IPS-18a (cell line): Measurements from ENCODE around the gene HOXC13.

Experiments
- H3K27ac ChIP-seq: one replicate; pipeline ENCODE4 v1.5.1; 2013; ENCODE audit warnings: low read length
- H3K27me3 ChIP-seq: one replicate; pipeline ENCODE4 v1.6.1; 2013; ENCODE audit warnings: mild to moderate bottlenecking, low read length; ENCODE audit not compliant: control insufficient read depth, insufficient read depth
- H3K36me3 ChIP-seq: one replicate; pipeline ENCODE4 v1.6.1; 2013; ENCODE audit warnings: low read depth, low read length; ENCODE audit not compliant: control insufficient read depth
- H3K4me1 ChIP-seq: one replicate; pipeline ENCODE4 v1.6.1; 2013; ENCODE audit warnings: low read depth, low read length; ENCODE audit not compliant: control insufficient read depth
- H3K4me3 ChIP-seq: one replicate; pipeline ENCODE4 v1.5.1; 2013; ENCODE audit warnings: low read length
- H3K9ac ChIP-seq: one replicate; pipeline ENCODE4 v1.6.1; 2013; ENCODE audit warnings: mild to moderate bottlenecking, low read length, moderate library complexity
- H3K9me3 ChIP-seq: one replicate; pipeline ENCODE4 v1.6.1; 2013; ENCODE audit warnings: low read depth, low read length; ENCODE audit not compliant: control insufficient read depth

The HOXC13 gene

GRCh38 chr12:53969588-53970259 lies 31.1 kb downstream of the HOXC13 start:
- peaks cover 100% of the 10 kb centered on the region for H3K27me3 ChIP-seq
- H3K4me1 ChIP-seq: peaks cover 7% of the 10 kb centered on the region
- no peak overlapping the region for H3K4me3 ChIP-seq
- no peaks in the 10 kb centered on the region for H3K36me3 ChIP-seq
- no peak overlapping the region for H3K9ac ChIP-seq
- no peaks in the 10 kb centered on the region for H3K9me3 ChIP-seq
- H3K27ac ChIP-seq: no peak overlapping the region

DNA sequence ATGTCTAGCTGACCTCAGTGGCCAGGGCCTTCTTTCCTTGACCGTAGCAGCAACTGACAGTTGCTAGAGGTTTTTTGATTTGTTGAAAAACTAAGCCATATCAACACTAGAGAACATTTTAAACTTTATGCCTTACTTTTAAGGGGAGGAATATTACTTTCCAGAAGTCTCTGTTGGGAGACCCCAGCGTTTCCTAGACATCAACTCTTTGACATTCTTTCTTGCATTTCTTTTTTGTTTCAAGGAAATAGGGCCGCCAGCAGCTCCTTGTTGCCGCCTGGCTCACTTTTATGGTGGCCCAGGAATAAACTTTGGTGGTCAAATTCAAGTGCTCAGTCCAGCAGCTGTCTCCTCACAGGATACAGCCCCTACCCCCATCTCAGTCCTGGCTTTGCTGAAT lies 31.8 kb downstream of the HOXC13 start:
- Histone ChIP-seq H3K4me3 (no peak overlapping the region), H3K4me1 (peaks cover 7% of the 10 kb centered on the region), H3K27me3 (peaks cover 100% of the 10 kb centered on the region), H3K9me3 (no peaks in the 10 kb centered on the region), H3K27ac (no peak overlapping the region), H3K9ac (no peak overlapping the region), H3K36me3 (no peaks in the 10 kb centered on the region)

- no peak overlapping the region for H3K27ac ChIP-seq
- H3K4me3 ChIP-seq: no peak overlapping the region
- H3K27me3 ChIP-seq: peaks cover 100% of the 10 kb centered on the region
- H3K9me3 ChIP-seq: no peaks in the 10 kb centered on the region
- H3K4me1 ChIP-seq: peaks cover 10% of the 10 kb centered on the region
- H3K36me3 ChIP-seq: no peaks in the 10 kb centered on the region
- H3K9ac ChIP-seq: no peak overlapping the region
Measured at GRCh38 chr12:53971129-53971528, 32.5 kb downstream of the HOXC13 start.

DNA sequence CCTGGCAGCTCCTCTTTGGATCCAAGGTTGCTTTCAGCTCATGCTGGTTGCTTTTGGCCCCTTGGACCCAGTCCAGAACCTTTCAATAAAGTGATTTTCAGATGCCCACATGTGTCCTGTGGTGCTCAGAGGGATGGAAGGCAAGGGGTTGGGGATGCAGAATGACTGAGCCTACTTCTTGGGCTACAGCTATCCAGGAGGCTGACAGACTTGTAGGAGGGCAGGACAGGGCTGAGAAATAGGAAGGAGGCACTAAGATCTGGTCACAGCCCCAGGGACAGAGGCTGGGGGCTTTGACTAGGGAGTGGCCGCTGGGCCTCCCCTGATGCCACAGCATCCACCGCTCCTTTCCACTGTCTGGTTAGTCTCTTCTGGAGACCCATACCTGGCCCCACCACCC lies 33.1 kb downstream of the HOXC13 start:
- Histone ChIP-seq H3K4me1 (peaks cover 7% of the 10 kb centered on the region), H3K9ac (no peak overlapping the region), H3K27me3 (peaks cover 100% of the 10 kb centered on the region), H3K9me3 (no peaks in the 10 kb centered on the region), H3K4me3 (no peak overlapping the region), H3K36me3 (no peaks in the 10 kb centered on the region), H3K27ac (no peak overlapping the region)

DNA sequence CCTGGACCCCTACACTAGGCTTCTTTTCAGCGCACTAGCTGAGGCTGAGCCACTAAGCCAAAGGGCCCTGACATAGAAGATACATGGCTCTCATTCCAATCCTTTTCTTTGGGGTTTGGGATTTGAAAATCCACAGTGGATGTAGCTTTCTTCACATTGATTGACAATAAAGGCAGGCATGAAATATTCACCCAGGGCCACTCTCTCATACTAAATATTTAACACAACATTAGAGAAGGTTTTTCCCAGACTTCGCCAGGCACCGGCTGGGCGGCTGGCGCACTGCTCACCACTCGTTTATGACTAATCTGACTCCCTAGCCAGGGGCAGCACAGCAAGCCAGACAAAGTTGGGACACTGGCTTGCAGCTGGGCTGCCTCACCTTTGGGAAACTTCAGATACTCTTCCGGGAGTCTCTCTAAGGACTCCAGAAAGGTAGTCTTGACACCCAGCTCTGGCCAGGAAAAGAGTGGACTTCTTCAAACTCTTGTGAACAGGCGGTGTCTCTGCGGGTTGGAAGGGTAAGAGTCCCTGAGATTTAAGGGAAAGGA lies 33.6 kb downstream of the HOXC13 start:
- H3K4me3 ChIP-seq: no peak overlapping the region
- no peaks in the 10 kb centered on the region for H3K9me3 ChIP-seq
- H3K36me3 ChIP-seq: no peaks in the 10 kb centered on the region
- H3K27ac ChIP-seq: no peak overlapping the region
- H3K27me3 ChIP-seq: peaks cover 100% of the 10 kb centered on the region
- H3K9ac ChIP-seq: no peak overlapping the region
- peaks cover 7% of the 10 kb centered on the region for H3K4me1 ChIP-seq

DNA sequence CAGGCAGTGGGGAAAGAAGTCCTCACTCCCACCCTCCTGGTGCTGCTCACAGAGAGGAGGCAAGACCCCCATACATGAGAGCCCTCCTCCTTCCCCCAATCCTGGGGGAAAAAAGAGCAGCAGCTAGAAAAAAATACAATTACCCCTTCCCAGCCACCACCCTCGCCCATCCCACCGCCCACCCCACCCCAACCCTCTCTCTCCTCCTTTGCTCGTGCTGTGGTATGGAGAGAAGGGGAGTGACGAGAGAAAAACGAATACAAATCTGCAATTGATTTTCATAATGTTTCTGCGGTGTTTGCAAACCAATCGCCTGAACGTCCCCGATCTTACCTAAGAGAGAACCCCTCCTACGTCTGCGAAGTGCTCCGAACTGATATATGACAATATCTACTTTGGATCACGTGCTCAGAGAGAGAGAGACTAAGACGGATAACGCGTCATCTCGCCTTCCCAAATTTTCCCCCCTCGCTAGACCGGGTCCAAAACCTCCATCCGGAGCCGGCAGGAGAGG lies 34.1 kb downstream of the HOXC13 start, which contains the start of gene HOXC11:
Gene HOXC11 (plus strand): TSS at position 405 of the 514 bp plus-strand sequence. CDS start 116 bp downstream, outside the sequence.
- peaks cover 100% of the 10 kb centered on the region for H3K27me3 ChIP-seq
- H3K9ac ChIP-seq: no peak within 1 kb of the TSS
- H3K4me1 ChIP-seq: peaks cover 7% of the 10 kb centered on the region

GRCh38 chr12:53973236-53974042 lies 34.8 kb downstream of the HOXC13 start:
- peak overlapping the region; percentile 13 for H3K4me3 ChIP-seq
- H3K9ac ChIP-seq: no peak overlapping the region
- H3K27me3 ChIP-seq: peaks cover 100% of the 10 kb centered on the region
- no peak overlapping the region for H3K27ac ChIP-seq
- H3K4me1 ChIP-seq: peaks cover 7% of the 10 kb centered on the region
- H3K9me3 ChIP-seq: no peaks in the 10 kb centered on the region
- H3K36me3 ChIP-seq: no peaks in the 10 kb centered on the region

More for the DNA sequence above, 34.1 kb downstream of the HOXC13 start, which contains the start of gene HOXC11:
- Histone ChIP-seq H3K36me3 (no peaks in the 10 kb centered on the region), H3K27ac (no peak within 1 kb of the TSS), H3K4me3 (peak within 1 kb of the TSS; percentile 13), H3K9me3 (no peaks in the 10 kb centered on the region)

DNA sequence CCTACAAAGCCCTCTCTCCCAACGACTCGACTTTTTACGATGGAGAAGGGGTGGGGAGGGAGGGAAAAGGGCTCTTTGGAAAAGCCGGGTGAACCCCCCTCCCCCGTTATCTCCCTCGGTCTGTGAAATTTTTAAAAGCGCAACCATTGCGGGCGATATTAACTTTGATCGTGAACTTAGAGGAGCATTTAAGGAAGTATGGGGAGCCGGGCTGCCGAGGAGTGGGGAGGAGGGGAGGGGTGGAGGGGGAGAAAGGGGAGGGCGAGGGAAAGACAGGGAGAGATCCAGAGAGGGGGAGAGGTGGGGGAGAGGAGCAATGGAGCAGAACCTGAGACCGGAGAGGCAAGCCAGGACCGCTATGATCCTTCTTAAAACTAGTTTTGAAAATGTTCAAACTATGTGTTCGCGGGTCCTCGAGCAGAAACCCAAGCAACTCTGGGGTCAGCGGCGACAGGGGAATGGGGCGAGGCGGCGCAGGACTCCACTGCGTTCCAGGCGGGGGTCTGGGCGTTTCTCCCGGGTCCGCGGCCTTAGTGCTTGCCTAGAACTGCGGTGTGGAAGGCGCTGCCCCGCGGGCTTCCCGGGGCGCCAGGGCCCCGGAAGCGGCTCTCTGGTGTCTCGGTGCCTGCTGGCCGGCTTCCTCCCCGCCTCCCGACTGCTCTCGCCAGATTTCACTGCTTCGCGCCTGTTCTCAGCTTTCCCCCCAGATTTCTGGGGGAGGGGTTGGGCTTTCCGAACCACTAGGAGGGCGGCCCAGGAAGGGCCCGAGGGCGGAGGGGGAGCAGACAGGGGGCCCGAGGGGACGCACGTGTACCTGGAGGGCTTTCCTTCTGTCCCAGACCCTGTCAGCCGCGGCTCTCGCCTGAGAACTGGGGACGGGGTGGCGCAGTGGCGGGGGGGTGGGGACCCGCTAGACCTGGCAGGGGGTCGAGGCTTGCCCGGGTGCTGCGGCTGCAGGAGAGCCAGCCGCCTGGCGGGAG lies 35.7 kb downstream of the HOXC13 start, which contains the start of gene HOTAIR:
Gene HOTAIR (minus strand): TSS at position 871 of the 980 bp plus-strand sequence.
- Histone ChIP-seq H3K9ac (no peak within 1 kb of the TSS), H3K36me3 (no peaks in the 10 kb centered on the region), H3K9me3 (no peaks in the 10 kb centered on the region), H3K4me3 (no peak within 1 kb of the TSS), H3K27ac (no peak within 1 kb of the TSS), H3K27me3 (peaks cover 100% of the 10 kb centered on the region), H3K4me1 (peaks cover 7% of the 10 kb centered on the region)

DNA sequence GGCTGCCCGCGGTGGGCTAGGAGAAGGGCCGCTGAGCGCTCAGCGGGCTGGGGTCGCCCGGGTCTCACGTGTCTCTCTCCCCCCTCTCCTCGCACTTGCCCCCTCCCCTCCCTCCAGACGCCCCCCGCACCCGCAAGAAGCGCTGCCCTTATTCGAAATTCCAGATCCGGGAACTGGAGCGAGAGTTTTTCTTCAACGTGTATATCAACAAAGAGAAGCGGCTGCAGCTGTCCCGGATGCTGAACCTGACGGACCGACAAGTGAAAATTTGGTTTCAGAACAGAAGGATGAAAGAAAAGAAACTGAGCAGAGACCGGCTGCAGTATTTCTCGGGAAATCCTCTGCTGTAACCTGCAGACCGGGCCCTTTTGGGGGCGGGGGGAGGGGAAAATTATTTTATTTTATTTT lies 36.4 kb downstream of the HOXC13 start:
- H3K36me3 ChIP-seq: no peaks in the 10 kb centered on the region
- H3K27ac ChIP-seq: no peak overlapping the region
- peaks cover 7% of the 10 kb centered on the region for H3K4me1 ChIP-seq
- H3K27me3 ChIP-seq: peaks cover 100% of the 10 kb centered on the region
- H3K4me3 ChIP-seq: no peak overlapping the region
- H3K9me3 ChIP-seq: no peaks in the 10 kb centered on the region
- no peak overlapping the region for H3K9ac ChIP-seq

GRCh38 chr12:53975479-53976152 lies 37.0 kb downstream of the HOXC13 start:
- Histone ChIP-seq H3K36me3 (no peaks in the 10 kb centered on the region), H3K27ac (no peak overlapping the region), H3K27me3 (peaks cover 100% of the 10 kb centered on the region), H3K9me3 (no peaks in the 10 kb centered on the region), H3K9ac (no peak overlapping the region), H3K4me1 (peaks cover 7% of the 10 kb centered on the region), H3K4me3 (no peak overlapping the region)
